ENCODE measurements around the gene FFAR3.

- TF ChIP-seq YY1 (IDR thresholded peaks at IDR 0.05; ENCODE audit: insufficient read depth, insufficient read length) (no peak), SUZ12 (IDR thresholded peaks at IDR 0.05; ENCODE audit: extremely low read depth, insufficient read depth, insufficient read length) (no peak)
Measured at GRCh38 chr19:35320065-35320713, 38.1 kb upstream of the FFAR3 start.
